Measurements from ENCODE around the gene SYPL2. TPM values are rescaled to one million over a fixed set of nuclear protein-coding genes. Genes with fewer than 3 reads are reported as not detected.
A peak's percentile ranks its signal among the peaks of the same experiment; 100 is the strongest.

The SYPL2 gene
- total and polyA plus RNA-seq, 2 donors (not counting 1 experiment from before 2014, with no cell fraction given) = 1.7 to 1.8 TPM

GRCh38 chr1:109454497-109455133 is 11.7 kb upstream of the SYPL2 start:
- H4K20me1 ChIP-seq (ENCODE audit: control insufficient read depth, extremely low read depth, insufficient read depth, low read length) = no peaks in the 10 kb centered on the region
- H3K27ac ChIP-seq (ENCODE audit: insufficient read depth, low read length) = no peak overlapping the region
- no peak for TF ChIP-seq EZH2 (IDR thresholded peaks at IDR 0.05; ENCODE audit: low read length, missing control alignments)
- TF ChIP-seq CTCF (conservative IDR thresholded peaks at IDR 0.05 in 1 of 2, IDR thresholded peaks at IDR 0.05 in 1 of 2; ENCODE audit: low read depth in 1 of 2, low read length in 2 of 2) = no peak
- no peak overlapping the region for H3K4me2 ChIP-seq (ENCODE audit: extremely low read depth, insufficient read depth, low read length)
- H3K79me2 ChIP-seq (ENCODE audit: control insufficient read depth, insufficient read depth, low read length) = no peaks in the 10 kb centered on the region
- no peaks in the 10 kb centered on the region for H3K36me3 ChIP-seq (ENCODE audit: control insufficient read depth, insufficient read depth, low read length)
- no peaks in the 10 kb centered on the region for H3K9me3 ChIP-seq (ENCODE audit: control insufficient read depth, insufficient read depth, low read depth, low read length)
- DNase-seq (ENCODE audit: low read depth in 2 of 2) = peak in 1 of 2 donors; percentile 14
- no peak overlapping the region for H3K9ac ChIP-seq (ENCODE audit: insufficient read depth, low read length)
- no peaks in the 10 kb centered on the region for H3K27me3 ChIP-seq (ENCODE audit: control insufficient read depth, insufficient read depth, low read length)
- no peak overlapping the region for H3K4me3 ChIP-seq (replicated peaks in 1 of 4; ENCODE audit: control extremely low read depth in 1 of 4, insufficient read depth in 1 of 4, low read depth in 3 of 4, low read length in 4 of 4)
- no peak overlapping the region for H2AFZ ChIP-seq (ENCODE audit: low read length)
- H3K4me1 ChIP-seq (ENCODE audit: control insufficient read depth, extremely low read depth, insufficient read depth, low read length) = no peaks in the 10 kb centered on the region

- Histone ChIP-seq H4K20me1 (ENCODE audit: control insufficient read depth, extremely low read depth, insufficient read depth, low read length) (no peaks in the 10 kb centered on the region), H2AFZ (ENCODE audit: low read length) (no peak overlapping the region), H3K9ac (ENCODE audit: insufficient read depth, low read length) (no peak overlapping the region), H3K4me2 (ENCODE audit: extremely low read depth, insufficient read depth, low read length) (no peak overlapping the region), H3K27me3 (ENCODE audit: control insufficient read depth, insufficient read depth, low read length) (peaks cover 3% of the 10 kb centered on the region), H3K36me3 (ENCODE audit: control insufficient read depth, insufficient read depth, low read length) (no peaks in the 10 kb centered on the region), H3K4me1 (ENCODE audit: control insufficient read depth, extremely low read depth, insufficient read depth, low read length) (no peaks in the 10 kb centered on the region), H3K4me3 (replicated peaks in 1 of 4; ENCODE audit: control extremely low read depth in 1 of 4, insufficient read depth in 1 of 4, low read depth in 3 of 4, low read length in 4 of 4) (no peak overlapping the region), H3K27ac (ENCODE audit: insufficient read depth, low read length) (no peak overlapping the region), H3K79me2 (ENCODE audit: control insufficient read depth, insufficient read depth, low read length) (no peaks in the 10 kb centered on the region), H3K9me3 (ENCODE audit: control insufficient read depth, insufficient read depth, low read depth, low read length) (no peaks in the 10 kb centered on the region)
- TF ChIP-seq CTCF (conservative IDR thresholded peaks at IDR 0.05 in 1 of 2, IDR thresholded peaks at IDR 0.05 in 1 of 2; ENCODE audit: low read depth in 1 of 2, low read length in 2 of 2) (no peak), EZH2 (IDR thresholded peaks at IDR 0.05; ENCODE audit: low read length, missing control alignments) (no peak)
- no peak for DNase-seq (ENCODE audit: low read depth in 2 of 2)
Measured at GRCh38 chr1:109457819-109458218, 8.5 kb upstream of the SYPL2 start.

GRCh38 chr1:109466125-109466451 is 258 bp upstream of the SYPL2 start:
- H3K4me1 ChIP-seq (ENCODE audit: control insufficient read depth, extremely low read depth, insufficient read depth, low read length) = no peaks in the 10 kb centered on the region
- H3K27ac ChIP-seq (ENCODE audit: insufficient read depth, low read length) = no peak overlapping the region
- no peaks in the 10 kb centered on the region for H3K9me3 ChIP-seq (ENCODE audit: control insufficient read depth, insufficient read depth, low read depth, low read length)
- H3K36me3 ChIP-seq (ENCODE audit: control insufficient read depth, insufficient read depth, low read length) = no peaks in the 10 kb centered on the region
- no peaks in the 10 kb centered on the region for H4K20me1 ChIP-seq (ENCODE audit: control insufficient read depth, extremely low read depth, insufficient read depth, low read length)
- peak overlapping the region; percentile 49 to 67 (median 58) for H3K4me3 ChIP-seq (replicated peaks in 1 of 4; ENCODE audit: control extremely low read depth in 1 of 4, insufficient read depth in 1 of 4, low read depth in 3 of 4, low read length in 4 of 4)
- peaks cover 24% of the 10 kb centered on the region for H3K27me3 ChIP-seq (ENCODE audit: control insufficient read depth, insufficient read depth, low read length)
- peak overlapping the region; percentile 62 for H3K4me2 ChIP-seq (ENCODE audit: extremely low read depth, insufficient read depth, low read length)
- peak overlapping the region; percentile 74 for H2AFZ ChIP-seq (ENCODE audit: low read length)
- DNase-seq (ENCODE audit: low read depth in 2 of 2) = no peak
- H3K79me2 ChIP-seq (ENCODE audit: control insufficient read depth, insufficient read depth, low read length) = no peaks in the 10 kb centered on the region
- TF ChIP-seq EZH2 (IDR thresholded peaks at IDR 0.05; ENCODE audit: low read length, missing control alignments) (no peak), CTCF (conservative IDR thresholded peaks at IDR 0.05 in 1 of 2, IDR thresholded peaks at IDR 0.05 in 1 of 2; ENCODE audit: low read depth in 1 of 2, low read length in 2 of 2) (no peak)
- H3K9ac ChIP-seq (ENCODE audit: insufficient read depth, low read length) = peak overlapping the region; percentile 55
